Tibial nerve (tissue), 4 donors: Measurements from ENCODE around the gene SPHK1. TPM values are rescaled to one million over a fixed set of nuclear protein-coding genes. Genes with fewer than 3 reads are reported as not detected.

Experiments used
- DNase-seq, 2 donors: peaks; one replicate each; pipeline ENCODE4 v3.0.0-alpha.2; 2019; ENCODE audit warnings: low spot score in 2 of 2
- H3K27ac ChIP-seq, 4 donors: fragments of 200-600 bp; sonication (generic) in 3 of 4; one replicate each; pipeline ENCODE4 v1.5.1; 2017 to 2019; ENCODE audit warnings: mild to moderate bottlenecking in 1 of 4
- H3K27me3 ChIP-seq, 2 donors: fragments of 200-600 bp; sonication (generic) in 1 of 2; one replicate each; pipeline versions ENCODE4 v1.5.1 to v1.6.0; 2017 to 2019
- H3K36me3 ChIP-seq, 3 donors: fragments of 200-600 bp; sonication (generic); one replicate each; pipeline ENCODE4 v1.5.1; 2018 to 2019
- H3K4me1 ChIP-seq, 4 donors: fragments of 200-600 bp; sonication (generic) in 3 of 4; one replicate each; pipeline ENCODE4 v1.5.1; 2017 to 2019
- H3K4me3 ChIP-seq, 4 donors: fragments of 200-600 bp; sonication (generic) in 3 of 4; one replicate each; pipeline ENCODE4 v1.5.1; 2017 to 2019; ENCODE audit warnings: mild to moderate bottlenecking in 1 of 4, moderate library complexity in 1 of 4
- H3K9me3 ChIP-seq, 4 donors: fragments of 200-600 bp; sonication (generic) in 3 of 4; one replicate each; pipeline ENCODE4 v1.5.1; 2017 to 2019
- CTCF ChIP-seq, 5 experiments: fragments of 200-600 bp in 3 of 5; fragments of 450-650 bp in 2 of 5; sonication (generic) in 3 of 5; IDR thresholded peaks; one replicate each; pipeline ENCODE4 v1.5.1; 2016 to 2019; ENCODE audit warnings: antibody characterized with exemption in 5 of 5, mild to moderate bottlenecking in 3 of 5, moderate library complexity in 2 of 5
- EP300 ChIP-seq, 2 donors: sonication (generic); formaldehyde crosslinking; IDR thresholded peaks; one replicate each; pipeline ENCODE4 v1.6.1; 2017; ENCODE audit warnings: antibody characterized with exemption in 2 of 2, mild to moderate bottlenecking in 1 of 2
- POLR2A ChIP-seq, 2 donors: fragments of 450-650 bp; IDR thresholded peaks; one replicate each; pipeline ENCODE4 v1.6.1; 2017; ENCODE audit warnings: antibody characterized with exemption in 2 of 2, mild to moderate bottlenecking in 2 of 2, moderate library complexity in 2 of 2
- WGBS, 2 donors: methylation state at CpG; one replicate each; pipeline ENCODE4 v1.1.5; 2018; 5-methylcytosine and 5-hydroxymethylcytosine counted together
- total RNA-seq, 4 donors: library from RNA; depleted of rRNA; stranded (reverse); fragments of >200 nt; gene quantifications; one replicate each; pipeline ENCODE4 v1.1.0, GENCODE V29; 2016

SPHK1 gene
- total RNA-seq, 4 donors from 2014 or later: 16.7 to 50.1 (median 27.8) TPM

DNA sequence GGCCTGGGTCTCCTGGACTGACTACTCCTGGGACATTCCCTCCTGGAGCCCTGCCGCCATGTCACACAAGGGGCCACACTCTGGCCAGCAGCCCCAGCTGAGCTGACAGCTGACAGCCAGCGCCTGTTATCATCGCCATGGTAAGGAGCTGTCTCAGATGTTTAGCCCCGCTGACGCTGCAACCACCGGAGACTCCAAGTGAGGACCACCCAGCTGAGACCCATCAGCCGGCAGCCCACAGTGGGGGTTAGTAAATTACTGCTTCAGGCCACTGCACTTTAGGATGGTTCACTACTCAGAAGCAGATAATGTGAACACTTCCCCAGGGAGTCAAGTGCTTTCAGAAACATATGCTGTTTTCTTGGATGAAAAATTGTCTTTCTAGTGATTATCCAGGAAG, 14.6 kb upstream of the SPHK1 start:
- whole genome bisulfite sequencing, 2 donors: 63 to 70% methylated on average over 3 to 7 of the region's 7 CpGs
- peaks cover 4 to 29% (median 16%) of the 10 kb centered on the region in 4 donors for H3K4me1 ChIP-seq
- H3K9me3 ChIP-seq: no peaks in the 10 kb centered on the region
- TF ChIP-seq CTCF (IDR thresholded peaks at IDR 0.05) (no peak), POLR2A (IDR thresholded peaks at IDR 0.05) (no peak), EP300 (IDR thresholded peaks at IDR 0.05) (no peak)
- no peak overlapping the region for H3K4me3 ChIP-seq
- no peaks in the 10 kb centered on the region for H3K27me3 ChIP-seq
- H3K27ac ChIP-seq: peak overlapping the region in 2 of 4 donors; percentile 37 to 67
- no peaks in the 10 kb centered on the region for H3K36me3 ChIP-seq
- DNase-seq: no peak

DNA sequence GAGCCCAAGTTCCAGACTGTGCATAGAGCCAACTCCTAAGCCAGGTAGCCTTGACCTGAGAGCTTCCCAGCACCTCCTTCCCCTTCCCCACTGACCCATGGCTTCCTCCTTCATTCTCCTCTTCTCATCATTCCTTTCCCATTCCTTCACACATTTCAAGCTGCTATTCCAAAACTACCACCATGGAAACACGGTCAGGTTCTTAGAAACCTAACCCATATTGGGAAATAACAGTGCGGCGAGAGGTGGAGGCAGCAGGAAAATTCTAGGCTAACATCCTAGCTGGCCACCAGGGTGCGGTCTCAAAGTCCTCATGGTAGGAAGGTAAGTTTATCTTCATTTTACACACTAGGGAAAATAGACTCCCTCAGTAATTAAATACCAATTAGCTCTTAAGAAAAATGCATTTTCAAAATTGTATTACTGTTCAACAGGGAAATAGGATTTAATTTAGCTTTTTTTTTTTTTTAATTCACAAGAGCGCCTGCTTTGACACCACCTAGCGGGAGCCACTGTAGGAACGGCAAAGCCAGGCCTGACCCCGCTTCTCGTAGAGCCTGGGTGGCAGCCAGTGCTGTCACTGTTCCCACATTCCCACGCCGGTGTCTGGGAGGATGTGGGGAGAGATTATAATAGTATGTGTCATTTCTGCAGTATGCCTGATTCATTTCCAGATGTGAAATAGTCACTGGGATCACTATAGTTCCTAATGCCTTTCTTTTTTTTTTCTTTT, 14.0 kb upstream of the SPHK1 start:
- H3K27me3 ChIP-seq: no peaks in the 10 kb centered on the region
- peak in 4 of 5 experiments; percentile 12 to 39 (median 36) for TF ChIP-seq CTCF (IDR thresholded peaks at IDR 0.05)
- peak in 1 of 2 donors; percentile 51 for TF ChIP-seq EP300 (IDR thresholded peaks at IDR 0.05)
- TF ChIP-seq POLR2A (IDR thresholded peaks at IDR 0.05): no peak
- no peaks in the 10 kb centered on the region for H3K36me3 ChIP-seq
- no peak overlapping the region for H3K4me3 ChIP-seq
- H3K4me1 ChIP-seq: peaks cover 4 to 32% (median 18%) of the 10 kb centered on the region in 4 donors
- peak overlapping the region in 3 of 4 donors; percentile 7 to 67 (median 37) for H3K27ac ChIP-seq
- 36 to 44% methylated on average over 11 of the region's 11 CpGs for WGBS, 2 donors
- peak in 1 of 2 donors; percentile 65 for DNase-seq
- H3K9me3 ChIP-seq: no peaks in the 10 kb centered on the region

DNA sequence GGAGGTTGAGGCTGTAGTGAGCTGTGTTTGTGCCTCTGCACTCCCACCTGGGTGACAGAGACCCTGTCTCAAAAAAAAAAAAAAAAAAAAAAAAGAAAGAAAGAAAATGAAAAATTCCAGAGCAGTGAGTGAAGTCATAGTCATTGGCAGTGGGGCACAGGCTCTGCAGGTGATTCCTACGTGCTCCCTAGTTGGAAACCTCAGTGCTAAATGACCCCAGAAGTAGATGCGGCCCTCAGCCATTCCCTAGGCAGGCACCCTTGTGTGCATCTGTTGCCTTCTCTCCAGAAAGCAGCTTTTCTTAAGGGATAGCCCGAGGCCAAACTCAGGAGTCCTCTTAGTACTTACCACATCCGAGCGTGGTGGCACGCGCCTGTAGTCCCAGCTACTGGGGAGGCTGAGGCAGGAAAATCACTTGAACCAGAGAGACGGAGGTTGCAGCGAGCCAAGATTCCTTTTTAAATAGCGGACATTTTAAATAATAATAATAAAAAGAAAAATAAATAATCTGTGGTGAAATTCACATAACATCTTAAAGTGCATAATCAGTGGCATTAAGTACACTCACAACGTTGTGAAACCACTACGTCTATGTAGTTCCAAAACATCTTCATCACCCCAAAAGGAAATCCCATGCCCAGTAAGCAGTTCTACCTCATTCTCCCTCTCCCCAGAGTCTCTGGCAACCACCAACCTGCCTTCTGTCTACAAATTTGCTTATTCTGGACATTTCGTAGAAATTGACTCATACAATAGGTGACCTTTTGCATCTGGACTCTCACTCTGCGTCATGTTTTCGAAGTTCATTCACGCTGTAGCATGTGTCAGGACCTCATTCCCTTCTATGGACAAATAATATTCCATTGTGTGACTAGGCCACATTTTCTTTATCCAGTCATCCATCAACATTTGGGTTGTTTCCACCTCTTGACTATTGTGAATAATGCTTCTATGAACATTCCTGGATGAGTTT, 12.5 kb upstream of the SPHK1 start:
- Histone ChIP-seq H3K9me3 (no peaks in the 10 kb centered on the region), H3K27ac (peak overlapping the region in 2 of 4 donors; percentile 67 to 75)
- WGBS, 2 donors: 77% methylated on average over 16 of the region's 16 CpGs

DNA sequence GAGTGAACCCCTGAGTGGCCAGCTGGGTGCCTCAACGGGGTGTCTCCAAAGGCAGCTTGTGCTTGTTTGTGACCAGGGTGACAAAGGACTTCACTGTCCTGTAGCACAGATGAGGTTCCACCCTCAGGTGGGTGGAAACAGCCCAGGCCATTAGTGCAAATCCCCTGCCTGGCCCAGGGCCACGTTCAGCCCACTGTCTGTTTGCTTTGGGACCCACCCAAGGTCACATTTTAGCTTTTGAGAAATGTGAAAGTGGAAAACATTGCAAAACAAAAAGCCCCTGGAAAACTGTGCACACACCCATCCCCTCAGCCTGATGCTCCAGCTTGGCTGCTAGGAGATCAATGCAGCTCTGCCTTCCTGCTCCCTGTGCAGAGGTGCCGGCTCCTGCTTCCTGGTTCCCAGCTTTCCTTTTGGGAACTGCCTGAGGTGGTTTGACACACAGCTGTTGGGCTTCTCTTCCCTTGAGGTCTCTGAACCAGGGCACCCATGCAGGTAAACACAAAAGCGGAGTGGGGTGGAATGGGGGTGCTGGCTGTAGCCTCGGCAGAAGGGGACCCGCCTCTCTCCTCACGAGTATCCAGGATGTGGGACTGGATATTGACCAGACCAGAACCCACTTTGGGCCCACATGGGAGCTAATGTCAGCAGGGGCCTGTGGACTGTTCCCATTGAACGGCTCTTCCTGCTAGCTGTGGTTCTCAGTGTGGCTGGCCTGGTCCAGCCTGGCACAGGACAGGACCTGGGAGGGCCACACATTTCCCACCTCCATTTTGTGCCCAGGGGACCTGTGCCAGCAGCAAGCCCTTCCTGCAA, 7.9 kb upstream of the SPHK1 start:
- H3K36me3 ChIP-seq: no peaks in the 10 kb centered on the region
- H3K27me3 ChIP-seq: no peaks in the 10 kb centered on the region
- no peaks in the 10 kb centered on the region for H3K9me3 ChIP-seq
- H3K4me3 ChIP-seq: no peak overlapping the region
- peak; percentile 59 to 60 for DNase-seq
- peaks cover 0 to 49% (median 26%) of the 10 kb centered on the region in 4 donors for H3K4me1 ChIP-seq
- peak overlapping the region in 2 of 4 donors; percentile 37 to 72 for H3K27ac ChIP-seq
- WGBS, 2 donors: 26 to 49% methylated on average over 5 to 8 of the region's 8 CpGs
- TF ChIP-seq EP300 (IDR thresholded peaks at IDR 0.05): peak in 1 of 2 donors; percentile 61
- no peak for TF ChIP-seq CTCF (IDR thresholded peaks at IDR 0.05)

More for the DNA sequence above, 12.5 kb upstream of the SPHK1 start:
- no peak overlapping the region for H3K4me3 ChIP-seq
- no peaks in the 10 kb centered on the region for H3K27me3 ChIP-seq
- H3K4me1 ChIP-seq: peaks cover 4 to 46% (median 29%) of the 10 kb centered on the region in 4 donors
- TF ChIP-seq POLR2A (IDR thresholded peaks at IDR 0.05): no peak
- TF ChIP-seq EP300 (IDR thresholded peaks at IDR 0.05): peak in 1 of 2 donors; percentile 66
- DNase-seq: no peak
- no peaks in the 10 kb centered on the region for H3K36me3 ChIP-seq
